NCI-H1694 treated with DMSO at 0.1 percent for 48 hours (cell line): Measurements from ENCODE around the gene RNF220.
"Not testable (repeated sequence)": the region's sequence is repeated elsewhere in the genome, so short reads cannot be mapped to it uniquely, and the experiment has no call there.

ENCODE experiments used
- DNase-seq: peaks from one replicate; lab custom pipeline; 2025; lab: John Stamatoyannopoulos, UW

Gene RNF220

GRCh38 chr1:44653107-44653964 lies 248.3 kb downstream of the RNF220 start:
- peak; percentile 41 for DNase-seq

GRCh38 chr1:44654621-44655187 lies 249.6 kb downstream of the RNF220 start:
- DNase-seq = no peak

DNA sequence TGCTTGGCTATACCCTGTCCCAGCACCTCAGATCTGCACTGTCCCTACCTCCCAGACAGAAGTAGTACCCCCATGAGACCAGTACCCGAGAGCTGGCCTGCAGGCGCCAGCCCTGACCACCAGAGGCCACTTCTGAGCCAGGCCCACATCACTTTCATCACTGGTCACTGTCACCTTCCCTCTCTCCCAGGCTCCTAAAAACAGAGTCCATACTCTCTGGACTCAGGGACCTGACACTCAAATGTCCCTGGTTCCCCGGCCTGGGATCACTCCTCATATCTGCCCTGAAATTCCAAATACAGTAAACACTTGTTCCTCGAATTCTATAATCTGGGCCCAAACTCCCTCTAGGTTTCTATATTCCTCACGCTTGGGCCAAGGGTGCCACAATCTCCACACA lies 250.6 kb downstream of the RNF220 start:
- DNase-seq = peak; percentile 23

GRCh38 chr1:44659566-44659965 lies 254.5 kb downstream of the RNF220 start:
- no peak for DNase-seq

DNA sequence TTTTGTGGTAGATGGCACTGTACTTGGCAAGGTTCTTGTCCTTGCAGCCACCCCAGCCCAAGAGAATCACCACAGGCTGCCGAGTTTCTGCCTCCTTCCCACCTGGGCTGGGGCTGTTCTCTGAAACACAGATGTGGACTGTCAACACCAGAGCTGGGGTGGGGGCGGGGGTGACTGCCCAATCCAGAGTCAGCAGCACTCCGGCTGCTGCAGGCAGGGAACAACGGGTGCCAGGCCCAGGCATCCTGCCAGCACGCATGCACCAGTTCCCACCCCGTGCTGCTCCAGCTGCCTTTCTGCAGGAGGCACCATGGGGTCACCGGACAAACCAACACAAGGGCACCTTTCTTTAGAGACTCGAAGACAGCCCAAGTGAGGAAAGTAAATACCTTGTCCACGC lies 255.1 kb downstream of the RNF220 start:
- DNase-seq = peak; percentile 83

- peak; percentile 65 for DNase-seq
Measured at GRCh38 chr1:44661781-44662682, 257.0 kb downstream of the RNF220 start.

DNA sequence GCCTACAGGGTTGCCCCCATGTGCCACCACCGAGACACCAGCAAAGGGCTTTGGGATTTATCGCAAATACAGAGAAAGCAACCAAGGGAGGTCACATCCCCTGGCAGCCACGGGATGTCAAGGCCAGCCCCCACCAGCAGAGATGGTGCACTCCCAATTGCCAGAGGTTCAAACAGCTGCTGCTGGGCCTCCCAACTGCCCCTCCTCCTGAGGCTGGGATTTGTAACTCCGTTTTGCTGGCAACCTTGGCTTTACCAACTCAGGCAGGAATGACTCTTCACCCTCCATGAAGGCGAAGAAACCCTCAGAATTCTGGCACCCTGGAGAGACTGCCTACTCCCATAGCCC lies 257.6 kb downstream of the RNF220 start:
- DNase-seq = no peak

- DNase-seq = no peak
Measured at GRCh38 chr1:44663417-44663816, 258.4 kb downstream of the RNF220 start.

DNA sequence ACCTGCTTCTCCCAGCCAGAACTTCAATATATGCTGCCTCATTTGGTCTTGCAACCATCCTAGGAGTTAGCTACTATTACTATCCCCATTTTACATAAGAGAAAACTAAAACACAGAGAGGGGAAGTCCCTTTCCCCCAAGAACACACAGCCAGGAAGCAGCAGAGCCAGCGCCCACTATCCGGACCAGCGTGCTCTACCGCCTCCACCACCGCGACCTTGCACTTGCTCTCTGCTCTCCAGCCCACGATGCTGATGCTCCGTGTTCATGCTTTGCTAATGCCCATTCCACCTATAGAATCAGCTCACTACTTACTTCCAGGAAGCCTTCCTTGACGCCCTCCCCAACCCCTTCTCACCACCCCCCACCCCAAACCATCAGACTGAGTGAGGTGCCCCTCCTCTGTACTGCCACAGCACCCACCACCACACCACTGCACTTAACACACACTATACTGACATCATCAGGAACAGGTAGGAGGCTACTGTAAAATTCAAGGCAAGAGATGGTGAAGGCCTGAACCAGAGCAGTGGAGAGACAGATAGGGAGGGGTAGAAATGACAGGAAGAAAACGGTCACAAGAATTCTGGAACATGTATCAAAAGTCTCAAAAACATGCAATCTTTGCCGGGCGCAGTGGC lies 259.8 kb downstream of the RNF220 start:
- no peak for DNase-seq

- DNase-seq = not testable (repeated sequence)
Measured at GRCh38 chr1:44666719-44667118, 261.7 kb downstream of the RNF220 start.

DNA sequence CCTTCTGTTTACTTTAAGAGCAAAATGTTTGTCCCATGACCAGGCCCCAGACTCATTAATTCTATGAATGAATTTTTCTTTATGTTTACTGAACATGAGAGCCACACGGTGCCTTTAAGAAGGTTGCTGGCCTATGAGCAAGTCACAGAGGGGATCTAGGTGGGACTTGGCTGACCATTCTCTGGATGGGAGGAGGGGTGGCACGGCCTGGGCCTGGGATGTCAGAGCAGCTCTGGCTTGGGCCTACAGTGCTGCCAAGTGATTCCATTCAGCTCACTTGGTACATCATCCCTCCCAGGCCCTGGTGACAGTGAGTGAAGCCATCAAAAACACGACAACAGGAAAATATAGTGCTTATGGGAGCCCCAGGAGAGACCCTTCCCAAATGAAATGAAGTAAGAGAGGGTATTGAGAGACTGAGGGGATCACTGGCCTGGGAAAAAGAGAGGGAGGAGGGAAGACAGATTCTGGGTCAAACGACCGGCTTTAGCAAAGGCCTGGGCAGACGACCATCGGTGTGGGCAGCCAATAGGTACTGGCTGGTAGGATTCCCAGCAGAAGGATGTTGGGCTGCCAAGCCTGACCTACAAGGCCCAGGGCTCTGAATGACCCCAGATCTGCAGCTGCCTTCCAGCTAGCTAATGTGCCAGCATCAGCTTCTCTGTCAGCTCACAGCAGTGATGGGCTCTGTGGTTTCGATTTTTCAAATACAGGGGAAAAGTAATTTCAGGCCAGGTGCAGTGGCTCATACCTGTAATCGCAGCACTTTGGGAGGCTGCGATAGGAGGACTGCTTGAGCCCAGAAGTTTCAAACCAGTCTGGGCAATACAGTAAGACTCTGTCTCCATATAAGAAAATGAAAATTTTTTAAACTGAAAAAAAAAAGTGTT lies 265.9 kb downstream of the RNF220 start:
- no peak for DNase-seq

GRCh38 chr1:44672254-44672955 lies 267.4 kb downstream of the RNF220 start:
- no peak for DNase-seq

DNA sequence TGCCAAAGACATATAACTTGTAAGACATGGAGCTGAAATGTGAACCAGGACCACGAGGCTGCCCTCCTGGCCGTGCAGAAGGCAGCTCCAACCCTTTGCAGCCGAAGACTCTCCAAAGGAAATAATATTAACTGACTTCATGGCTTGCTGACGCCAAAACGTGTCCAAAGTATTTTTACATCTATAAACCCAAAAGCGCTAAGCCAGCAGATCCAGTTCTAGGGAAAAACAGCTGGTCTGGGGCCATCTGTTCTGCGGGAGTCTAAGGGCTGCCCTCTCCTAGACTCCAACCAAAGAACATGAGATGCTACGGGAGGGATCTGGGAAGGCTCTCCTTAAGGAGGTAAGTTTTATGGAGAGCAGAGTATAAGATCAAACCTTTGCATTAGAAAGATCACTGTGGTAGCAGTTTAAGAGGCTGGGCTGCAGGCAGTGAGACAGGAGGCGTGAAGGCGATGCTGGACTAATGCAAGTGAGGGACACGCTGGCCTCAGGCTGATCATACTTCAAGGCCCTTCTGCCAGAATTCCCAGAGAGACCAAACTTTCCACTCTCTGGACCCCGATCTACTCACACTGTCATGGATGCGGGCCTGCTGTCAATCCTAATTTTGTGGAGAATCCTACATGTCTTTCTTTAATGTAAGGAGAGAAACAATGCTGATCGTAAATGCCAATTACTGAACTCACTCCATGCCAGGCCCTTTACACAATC lies 268.1 kb downstream of the RNF220 start:
- DNase-seq = no peak

- no peak for DNase-seq
Measured at GRCh38 chr1:44673675-44674112, 268.6 kb downstream of the RNF220 start.

DNA sequence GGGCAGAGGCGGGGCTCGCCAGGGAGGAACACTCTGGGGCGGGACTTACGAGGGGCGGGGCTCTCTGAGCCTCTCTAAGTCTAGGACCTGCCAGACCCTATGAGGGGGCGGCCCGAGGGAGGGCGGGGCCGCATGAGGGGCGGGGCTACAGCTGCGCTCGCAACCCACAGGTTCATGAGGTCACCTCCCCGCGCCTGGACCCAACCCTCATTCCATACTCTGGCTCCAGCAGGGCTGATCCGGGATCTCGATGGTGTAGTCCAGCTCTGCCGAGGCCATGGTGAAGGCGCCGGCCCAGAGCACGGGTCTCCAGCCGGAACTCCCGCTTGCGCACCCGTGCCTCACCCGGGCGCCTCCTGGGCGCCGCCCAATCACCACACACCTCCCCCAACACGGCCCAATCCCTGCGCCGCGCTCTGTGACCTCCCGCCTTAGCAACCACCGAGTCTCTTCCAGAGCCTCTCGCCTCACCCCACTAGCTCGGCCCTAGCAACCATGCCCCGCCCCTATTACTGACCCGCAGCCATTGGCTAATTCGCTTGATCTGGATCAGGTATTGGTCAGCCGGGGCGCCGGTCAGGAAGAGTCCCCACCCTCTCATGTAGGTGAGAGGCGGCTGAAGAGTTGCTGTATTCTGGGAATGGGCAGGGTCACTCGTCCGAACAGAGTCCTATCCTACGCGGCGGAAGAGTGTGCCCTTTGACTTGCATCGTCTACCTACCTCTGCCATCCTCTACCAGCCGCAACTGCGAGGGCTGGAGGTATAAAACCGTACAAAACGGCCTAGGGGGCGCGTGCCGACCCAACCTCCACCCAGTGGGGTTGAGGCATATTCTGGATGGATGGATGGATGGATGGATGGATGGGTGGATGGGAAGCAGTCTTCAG lies 269.3 kb downstream of the RNF220 start, which contains the start of the genes ARMH1 and TMEM53:
TSS of gene ARMH1 (plus strand) at position 602 of the 888 bp plus-strand sequence. CDS start 14,984 bp downstream, outside the sequence.
TSS of gene TMEM53 (minus strand) at position 369 of the 888 bp plus-strand sequence. CDS start at position 279, 90 bp downstream.
- peak; percentile 97 for DNase-seq

DNA sequence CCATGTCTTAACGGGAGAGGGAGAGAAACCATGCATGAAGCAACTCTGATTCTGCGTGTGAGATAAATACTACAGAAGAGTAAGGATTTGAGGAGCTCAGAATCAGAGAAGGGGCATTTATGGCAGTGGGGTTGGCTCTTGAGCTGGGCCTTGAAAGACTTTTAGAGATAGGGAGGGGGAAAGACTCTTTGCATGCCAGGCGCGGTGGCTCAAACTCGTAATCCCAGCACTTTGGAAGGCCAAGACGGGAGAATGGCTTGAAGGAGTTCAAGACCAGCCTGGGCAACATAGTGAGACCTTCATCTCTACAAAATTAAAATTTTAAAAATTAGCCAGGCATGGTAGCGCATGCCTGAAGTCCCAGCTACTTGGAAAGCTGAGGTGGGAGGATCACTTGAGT lies 270.1 kb downstream of the RNF220 start:
- no peak for DNase-seq

DNA sequence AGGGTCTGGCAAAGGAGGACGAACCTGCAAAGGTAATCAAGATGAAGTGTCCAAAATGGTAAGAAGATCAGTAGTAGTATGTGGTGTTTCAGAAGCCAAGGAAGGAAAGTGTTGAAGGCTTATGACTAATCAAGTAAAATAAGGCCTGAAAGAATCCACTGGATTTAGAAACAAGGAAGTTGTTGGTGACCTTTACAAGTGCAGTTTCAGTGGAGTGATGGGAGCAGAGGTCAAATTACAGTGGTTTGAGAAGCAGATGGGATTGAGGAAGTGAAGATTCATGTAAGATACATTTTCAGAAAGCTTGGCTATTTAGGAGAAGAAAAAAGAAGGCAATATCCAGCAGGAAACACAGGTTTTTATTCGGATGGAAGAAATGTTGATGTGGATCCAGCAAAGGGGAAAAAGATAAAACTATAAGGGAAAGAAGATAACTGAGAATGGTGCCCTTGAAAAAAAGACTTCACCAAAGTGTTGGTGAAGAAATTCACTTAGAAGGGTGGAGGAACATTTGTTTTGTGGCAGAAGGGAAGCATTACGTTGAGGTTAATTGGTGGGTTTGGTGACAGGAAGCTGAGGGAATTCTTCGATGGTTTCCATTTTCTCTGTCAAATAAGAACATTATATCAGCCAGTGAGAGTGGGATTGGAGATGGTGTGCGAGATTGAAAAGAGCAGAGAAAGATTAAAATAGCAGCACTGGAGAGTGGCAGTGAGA lies 271.6 kb downstream of the RNF220 start:
- DNase-seq = no peak
